OCI-LY3 (cell line): ENCODE results near the gene SGPL1.

Experiments
- H2AFZ ChIP-seq: fragments of 200-600, 300-600 bp; shearing (Covaris generic); 2 replicates; pipeline ENCODE4 v1.6.0; 2014; ENCODE audit warnings: antibody characterized with exemption, low read depth, low read length
- H3K27ac ChIP-seq: fragments of 200-600, 300-600 bp; sonication (generic); 2 replicates; pipeline ENCODE4 v1.5.1; 2014; ENCODE audit warnings: mild to moderate bottlenecking, low read length, moderate library complexity, mixed read lengths
- H3K27me3 ChIP-seq: fragments of 200-600, 300-600 bp; sonication (generic); 2 replicates; pipeline ENCODE4 v1.6.1; 2014; ENCODE audit warnings: low read depth, low read length, mixed read lengths
- H3K36me3 ChIP-seq: fragments of 200-600, 300-600 bp; sonication (generic); replicated peaks from 2 replicates; pipeline ENCODE3; 2014; ENCODE audit warnings: low read depth, low read length, mixed read lengths
- H3K4me1 ChIP-seq: fragments of 300-600, 200-600 bp; sonication (generic); 2 replicates; pipeline ENCODE4 v1.6.1; 2014; ENCODE audit warnings: low read length, mixed read lengths
- H3K4me2 ChIP-seq: fragments of 200-600, 300-600 bp; sonication (generic); 2 replicates; pipeline ENCODE4 v1.6.1; 2014; ENCODE audit warnings: low read length, mixed read lengths
- H3K4me3 ChIP-seq: fragments of 300-600, 200-600 bp; sonication (generic); 2 replicates; pipeline ENCODE4 v1.5.1; 2014; ENCODE audit warnings: antibody characterized with exemption, mild to moderate bottlenecking, low read length, moderate library complexity
- H3K79me2 ChIP-seq: fragments of 300-600, 200-600 bp; shearing (Covaris generic); 2 replicates; pipeline ENCODE4 v1.6.1; 2014; ENCODE audit warnings: mild to moderate bottlenecking, low read length, mixed read lengths
- H3K9ac ChIP-seq: fragments of 300-600, 200-600 bp; shearing (Covaris generic); 2 replicates; pipeline ENCODE4 v1.6.0; 2014; ENCODE audit warnings: mild to moderate bottlenecking, low read length, moderate library complexity
- H3K9me3 ChIP-seq: fragments of 200-600, 300-600 bp; shearing (Covaris generic); 2 replicates; pipeline ENCODE4 v1.6.1; 2014; ENCODE audit warnings: low read length, mixed read lengths; ENCODE audit not compliant: insufficient read depth
- H4K20me1 ChIP-seq: fragments of 200-600, 300-600 bp; sonication (generic); 2 replicates; pipeline ENCODE4 v1.6.1; 2016; ENCODE audit warnings: low read length, mixed read lengths; ENCODE audit not compliant: insufficient read depth
- EZH2phosphoT487 ChIP-seq: fragments of 200-600 bp; shearing (Covaris generic); IDR thresholded peaks from 2 replicates; pipeline ENCODE4 v1.6.1; 2018; ENCODE audit warnings: antibody characterized with exemption, mixed run types, low read depth
- TF ChIP-seq, protein P1 (sequence below): fragments of 200-600, 300-600 bp; sonication (generic); IDR thresholded peaks from 2 replicates; pipeline ENCODE4 v1.5.1; 2014; ENCODE audit warnings: antibody characterized with exemption, low read length, low read depth

SGPL1 gene

DNA sequence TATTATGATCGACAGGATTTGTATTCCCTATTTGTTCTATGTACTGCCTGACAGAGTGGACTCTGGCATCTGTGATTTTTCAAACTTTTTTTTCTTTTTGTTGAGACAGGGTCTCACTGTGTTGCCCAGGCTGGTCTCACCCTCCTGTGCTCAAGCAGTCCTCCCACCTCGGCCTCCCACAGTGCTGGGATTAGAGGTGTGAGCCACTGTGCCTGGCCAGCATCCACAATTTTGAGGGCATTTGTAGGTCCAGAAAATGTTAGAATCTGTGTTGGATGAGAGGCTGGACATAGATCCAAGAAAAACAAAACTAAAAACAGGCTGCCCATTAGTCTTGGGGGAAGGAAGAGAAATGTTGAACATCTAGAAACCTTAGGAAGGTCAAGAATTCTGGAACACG, 34.3 kb downstream of the SGPL1 start:
- TF ChIP-seq EZH2phosphoT487: no peak
- Histone ChIP-seq H3K36me3 (no peaks in the 10 kb centered on the region), H3K27me3 (no peaks in the 10 kb centered on the region), H3K27ac (no peak overlapping the region), H3K4me3 (no peak overlapping the region), H3K4me2 (no peak overlapping the region), H3K79me2 (no peaks in the 10 kb centered on the region), H3K4me1 (no peaks in the 10 kb centered on the region), H3K9me3 (no peaks in the 10 kb centered on the region), H2AFZ (no peak overlapping the region), H3K9ac (no peak overlapping the region), H4K20me1 (no peaks in the 10 kb centered on the region)

DNA sequence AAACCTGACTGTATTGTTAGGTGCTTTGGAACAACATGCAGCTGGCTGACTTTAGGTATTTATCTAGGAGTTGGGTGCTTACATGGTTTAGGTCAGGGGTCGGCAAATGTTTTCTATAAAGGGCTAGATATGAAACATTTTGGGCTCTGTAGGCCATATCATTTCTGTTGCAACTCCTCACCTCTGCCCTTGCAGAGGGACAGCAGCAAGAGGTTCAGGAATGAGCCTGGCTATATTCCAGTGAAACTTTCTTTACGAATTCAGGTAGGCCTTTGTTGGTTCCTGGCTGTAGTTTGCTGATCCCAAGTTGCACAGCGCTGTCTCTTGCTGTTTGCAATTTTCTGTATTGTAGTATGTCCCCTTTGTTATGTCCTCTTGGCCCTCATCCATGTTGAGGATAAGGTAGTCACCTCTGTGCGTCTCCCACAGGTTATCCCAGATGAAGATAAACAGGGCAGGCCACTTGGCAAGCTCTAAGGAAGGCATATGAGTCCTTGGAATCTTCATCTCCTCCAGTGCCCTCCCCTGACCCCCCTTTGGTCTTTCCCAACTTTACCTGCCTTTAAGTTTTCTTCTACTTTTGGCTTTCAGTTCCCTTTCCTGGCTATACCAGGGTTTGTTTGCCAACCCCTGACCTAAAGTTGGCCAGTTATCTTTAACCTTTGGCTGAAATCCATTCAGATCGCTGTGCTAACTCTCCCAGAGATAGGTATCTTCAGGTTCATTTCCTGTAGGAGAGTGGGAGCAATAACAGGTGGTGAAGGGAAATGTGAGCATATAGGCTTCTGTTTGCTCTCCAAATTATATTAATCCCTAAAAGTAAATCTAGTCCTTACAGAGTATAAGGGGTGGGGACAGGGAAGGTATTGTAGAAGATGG, 36.1 kb downstream of the SGPL1 start:
- Histone ChIP-seq H3K9me3 (no peaks in the 10 kb centered on the region), H3K4me2 (no peak overlapping the region), H3K4me3 (no peak overlapping the region), H3K36me3 (no peaks in the 10 kb centered on the region), H4K20me1 (no peaks in the 10 kb centered on the region), H3K27ac (no peak overlapping the region), H3K4me1 (no peaks in the 10 kb centered on the region), H3K9ac (no peak overlapping the region), H3K79me2 (no peaks in the 10 kb centered on the region), H3K27me3 (no peaks in the 10 kb centered on the region), H2AFZ (no peak overlapping the region)
- TF ChIP-seq, protein P1, sequence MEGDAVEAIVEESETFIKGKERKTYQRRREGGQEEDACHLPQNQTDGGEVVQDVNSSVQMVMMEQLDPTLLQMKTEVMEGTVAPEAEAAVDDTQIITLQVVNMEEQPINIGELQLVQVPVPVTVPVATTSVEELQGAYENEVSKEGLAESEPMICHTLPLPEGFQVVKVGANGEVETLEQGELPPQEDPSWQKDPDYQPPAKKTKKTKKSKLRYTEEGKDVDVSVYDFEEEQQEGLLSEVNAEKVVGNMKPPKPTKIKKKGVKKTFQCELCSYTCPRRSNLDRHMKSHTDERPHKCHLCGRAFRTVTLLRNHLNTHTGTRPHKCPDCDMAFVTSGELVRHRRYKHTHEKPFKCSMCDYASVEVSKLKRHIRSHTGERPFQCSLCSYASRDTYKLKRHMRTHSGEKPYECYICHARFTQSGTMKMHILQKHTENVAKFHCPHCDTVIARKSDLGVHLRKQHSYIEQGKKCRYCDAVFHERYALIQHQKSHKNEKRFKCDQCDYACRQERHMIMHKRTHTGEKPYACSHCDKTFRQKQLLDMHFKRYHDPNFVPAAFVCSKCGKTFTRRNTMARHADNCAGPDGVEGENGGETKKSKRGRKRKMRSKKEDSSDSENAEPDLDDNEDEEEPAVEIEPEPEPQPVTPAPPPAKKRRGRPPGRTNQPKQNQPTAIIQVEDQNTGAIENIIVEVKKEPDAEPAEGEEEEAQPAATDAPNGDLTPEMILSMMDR: no peak
- no peak for TF ChIP-seq EZH2phosphoT487

GRCh38 chr10:70853038-70853437, 37.3 kb downstream of the SGPL1 start:
- no peaks in the 10 kb centered on the region for H3K79me2 ChIP-seq
- H3K4me1 ChIP-seq: no peaks in the 10 kb centered on the region
- no peak overlapping the region for H2AFZ ChIP-seq
- H3K4me2 ChIP-seq: no peak overlapping the region
- H3K27ac ChIP-seq: no peak overlapping the region
- no peak for TF ChIP-seq EZH2phosphoT487
- TF ChIP-seq, protein P1: no peak
- no peak overlapping the region for H3K9ac ChIP-seq
- no peaks in the 10 kb centered on the region for H3K9me3 ChIP-seq
- H3K4me3 ChIP-seq: no peak overlapping the region
- H3K36me3 ChIP-seq: no peaks in the 10 kb centered on the region
- H3K27me3 ChIP-seq: no peaks in the 10 kb centered on the region
- H4K20me1 ChIP-seq: no peaks in the 10 kb centered on the region

DNA sequence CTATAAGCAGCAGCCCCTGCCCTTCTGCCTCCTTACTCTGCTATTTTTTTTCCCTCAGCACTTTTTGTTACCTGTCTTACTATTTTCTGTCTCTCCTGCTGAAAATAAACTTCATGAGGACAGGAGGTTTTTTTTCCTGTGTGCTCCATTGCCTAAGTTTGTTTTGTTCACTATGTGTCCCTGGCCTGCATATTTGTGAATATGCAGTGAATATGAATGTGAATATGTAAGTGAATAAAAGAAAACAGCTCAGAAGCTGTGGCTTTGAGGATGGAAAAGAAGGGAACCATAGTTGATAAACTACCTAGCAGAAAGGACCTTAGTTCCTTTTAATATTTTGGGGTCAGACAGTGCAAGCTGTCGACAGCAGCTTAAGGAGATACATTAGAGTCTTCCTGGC, 37.7 kb downstream of the SGPL1 start:
- Histone ChIP-seq H3K27me3 (no peaks in the 10 kb centered on the region), H3K4me2 (no peak overlapping the region), H3K27ac (no peak overlapping the region), H2AFZ (no peak overlapping the region), H3K36me3 (no peaks in the 10 kb centered on the region), H4K20me1 (no peaks in the 10 kb centered on the region), H3K4me1 (no peaks in the 10 kb centered on the region), H3K9me3 (no peaks in the 10 kb centered on the region), H3K4me3 (no peak overlapping the region), H3K79me2 (no peaks in the 10 kb centered on the region), H3K9ac (no peak overlapping the region)
- TF ChIP-seq, protein P1: no peak
- no peak for TF ChIP-seq EZH2phosphoT487
